ENCODE results near the gene PTPRK.

GRCh38 chr6:128200789-128201188 lies 319.6 kb downstream of the PTPRK start:
- TF ChIP-seq POLR2AphosphoS5 (IDR thresholded peaks at IDR 0.05; ENCODE audit: low read length), result no peak
- TF ChIP-seq ZNF274 (IDR thresholded peaks at IDR 0.05; ENCODE audit: insufficient read depth, insufficient read length), result no peak
- TF ChIP-seq MTA2 (IDR thresholded peaks at IDR 0.05; ENCODE audit: low read depth), result no peak
- TF ChIP-seq TARDBP (IDR thresholded peaks at IDR 0.05; ENCODE audit: borderline replicate concordance), result no peak
- TF ChIP-seq BRCA1 (IDR thresholded peaks at IDR 0.05; ENCODE audit: low read depth, low read length), result no peak
- TF ChIP-seq CTCF (IDR thresholded peaks at IDR 0.05 in 2 of 3, conservative IDR thresholded peaks at IDR 0.05 in 1 of 3; ENCODE audit: control insufficient read depth in 2 of 3, extremely low read depth in 1 of 3, insufficient read depth in 1 of 3, low read depth in 3 of 3, low read length in 3 of 3), result no peak
- TF ChIP-seq USF1 (IDR thresholded peaks at IDR 0.05; ENCODE audit: borderline replicate concordance, extremely low read length, insufficient read depth, low read depth, low read length), result no peak
- TF ChIP-seq SREBF2 (IDR thresholded peaks at IDR 0.05; ENCODE audit: low read length), result no peak
- no peak for TF ChIP-seq RB1 (IDR thresholded peaks at IDR 0.05; ENCODE audit: borderline replicate concordance)
- no peak for TF ChIP-seq ATF2 (IDR thresholded peaks at IDR 0.05; ENCODE audit: low read length)
- TF ChIP-seq RAD21 (IDR thresholded peaks at IDR 0.05; ENCODE audit: insufficient read depth, low read depth, low read length), result no peak
- TF ChIP-seq POLR2A (IDR thresholded peaks at IDR 0.05; ENCODE audit: low read depth, low read length), result no peak

Measured in GM12878 (cell line).